NCI-H2029 (cell line): ENCODE data around the gene NTHL1.

Experiments
- DNase-seq: peaks from one replicate; lab custom pipeline; 2025; lab: John Stamatoyannopoulos, UW

Gene NTHL1

DNA sequence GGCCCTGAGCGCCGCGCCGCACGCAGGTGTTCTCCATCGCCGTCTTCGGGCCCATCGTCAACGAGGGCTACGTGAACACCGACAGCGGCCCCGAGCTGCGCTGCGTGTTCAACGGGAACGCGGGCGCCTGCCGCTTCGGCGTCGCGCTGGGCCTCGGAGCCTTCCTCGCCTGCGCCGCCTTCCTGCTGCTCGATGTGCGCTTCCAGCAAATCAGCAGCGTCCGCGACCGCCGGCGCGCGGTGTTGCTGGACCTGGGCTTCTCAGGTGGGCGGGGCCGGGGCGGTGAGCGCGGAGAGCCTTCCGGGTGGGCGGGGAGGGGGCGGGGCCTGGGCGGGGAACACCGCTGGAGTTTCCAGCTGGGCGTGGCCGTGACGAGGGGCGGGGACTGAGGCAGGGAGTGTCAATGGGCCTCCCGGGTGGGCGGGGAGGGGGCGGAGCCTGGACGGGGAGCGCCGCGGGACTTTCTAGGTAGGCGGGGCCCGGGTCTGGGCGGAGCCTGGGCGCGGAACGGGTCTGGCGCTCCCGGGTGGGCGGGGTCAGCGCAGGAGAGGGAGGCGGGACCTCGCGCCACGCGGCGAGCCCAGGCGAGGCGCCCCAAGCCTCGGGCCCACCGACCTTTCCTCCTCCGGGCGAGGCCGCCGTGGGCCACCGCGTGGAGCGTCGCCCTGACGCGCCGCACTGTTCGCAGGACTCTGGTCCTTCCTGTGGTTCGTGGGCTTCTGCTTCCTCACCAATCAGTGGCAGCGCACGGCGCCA is 55.5 kb downstream of the NTHL1 start:
- no peak for DNase-seq

DNA sequence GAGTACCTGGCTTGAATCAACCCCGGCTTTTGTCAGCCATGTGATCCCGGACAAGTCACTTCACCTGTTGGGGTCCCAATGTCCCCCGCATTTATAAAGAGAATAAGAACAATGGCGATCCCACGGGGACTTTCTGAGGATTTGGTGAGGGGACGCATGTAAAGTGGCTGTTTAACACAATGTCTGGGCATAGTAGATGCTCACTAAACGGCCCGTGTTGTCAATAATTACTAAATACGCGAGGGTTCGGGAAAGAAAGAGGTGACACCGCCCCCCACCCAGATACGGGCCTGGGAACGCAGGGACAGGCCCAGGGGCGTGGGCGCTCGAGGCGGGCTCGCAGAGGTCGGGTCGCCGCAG is 56.1 kb downstream of the NTHL1 start:
- no peak for DNase-seq

DNA sequence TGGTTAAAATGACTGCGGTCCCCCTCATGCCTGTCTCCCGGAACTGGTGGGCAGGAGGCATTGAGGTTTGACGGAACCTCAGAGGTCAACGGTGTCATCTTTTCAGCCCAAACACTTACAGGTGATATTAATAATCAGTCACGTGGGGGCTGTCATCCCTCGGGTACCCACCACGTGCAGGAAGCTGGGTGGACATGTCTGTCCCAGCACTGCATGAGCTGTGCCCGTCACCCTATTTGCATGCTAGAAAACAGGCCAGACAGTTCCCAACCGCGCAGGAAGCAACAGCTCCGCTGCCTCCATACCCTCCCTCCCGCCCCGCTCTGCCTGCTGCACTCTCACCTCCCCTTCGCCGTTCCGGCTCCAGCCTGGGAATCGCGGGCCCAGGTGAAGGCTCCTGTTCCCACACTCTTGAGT is 56.5 kb downstream of the NTHL1 start:
- DNase-seq: no peak

DNA sequence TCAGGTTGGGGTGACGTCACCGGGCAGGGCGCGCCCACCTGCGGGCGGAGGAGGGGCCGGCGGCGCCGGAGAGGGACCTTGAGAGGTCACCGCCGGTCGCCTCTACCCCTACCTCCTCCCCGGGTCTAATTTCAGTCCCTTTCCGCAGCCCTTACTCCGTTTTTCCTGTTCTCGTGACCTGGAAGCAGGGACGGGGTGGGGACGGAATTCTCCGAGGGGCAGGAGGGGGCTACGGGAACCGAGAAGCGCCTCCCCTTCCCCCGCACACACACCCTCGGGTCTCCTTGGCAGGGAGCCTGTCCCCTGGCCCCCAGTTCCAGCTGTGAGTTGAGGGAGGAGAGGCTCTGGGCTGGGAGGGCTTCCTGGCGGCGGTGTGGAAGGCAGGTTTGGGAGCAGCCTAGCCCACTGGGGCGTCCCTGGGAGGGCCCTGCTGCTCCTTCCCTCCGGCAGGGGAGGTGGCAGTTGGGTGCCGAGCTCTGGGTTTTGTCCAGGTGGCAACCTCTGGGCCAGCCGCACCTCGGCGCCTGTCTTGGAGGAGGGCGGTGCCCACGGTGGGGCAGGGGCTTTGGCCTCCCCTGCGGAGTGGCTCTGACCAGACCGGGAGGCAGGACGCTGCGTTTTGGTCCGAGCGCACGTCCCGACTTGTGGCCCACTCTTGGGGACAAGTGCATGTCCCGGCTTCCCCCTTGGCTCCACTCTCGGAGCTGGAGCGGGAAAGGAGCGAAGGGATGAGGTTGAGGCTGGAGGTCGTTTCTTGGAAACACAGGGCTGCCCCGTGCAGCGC is 57.1 kb downstream of the NTHL1 start:
- DNase-seq: no peak

- DNase-seq: no peak
These were observed 57.6 kb downstream of the NTHL1 start for GRCh38 chr16:1990101-1990350.
